A549 treated with CORT108297 at 1 μM for 4 hours (cell line): ENCODE results near the gene LSM11. TPM values are rescaled to one million over a fixed set of nuclear protein-coding genes. Genes with fewer than 3 reads are reported as not detected.

ENCODE experiments used
- total RNA-seq: library from RNA; stranded (reverse); fragments of 200-300 nt; extraction: Qiagen RNA extraction; gene quantifications from 5 replicates; pipeline ENCODE4 v1.2.3, GENCODE V29; 2022

LSM11 gene
- 2.5 to 3.2 TPM (median 2.6 TPM) in 5 replicates for total RNA-seq

GRCh38 chr5:157743163-157744050, at the start of gene LSM11:
Gene LSM11, plus strand, starts transcription at chr5:157743712. Its CDS starts 39 bp downstream, at chr5:157743751.

GRCh38 chr5:157731272-157732129, 12.0 kb upstream of the LSM11 start, which contains the start of gene THG1L:
Gene THG1L, plus strand, starts transcription at chr5:157731420. Its CDS starts 21 bp downstream, at chr5:157731441.

Other genes with a start within 250 kb of the LSM11 start
- 11.4 to 18.4 TPM (median 14.3 TPM) in 5 replicates for gene ADAM19, start 167.9 kb upstream of the LSM11 start, total RNA-seq
- gene SOX30, start 91.3 kb upstream of the LSM11 start, total RNA-seq, result 0.03 to 0.13 TPM (median 0.05 TPM) in 3 of 5 replicates, not detected in the others
- not detected in 5 replicates for gene C5orf52, start 72.2 kb upstream of the LSM11 start, total RNA-seq
- 25.7 to 37.1 TPM (median 27.2 TPM) in 5 replicates for gene THG1L, start 12.3 kb upstream of the LSM11 start, total RNA-seq
- 71.3 to 84.9 TPM (median 81.1 TPM) in 5 replicates for gene CLINT1, start 115.4 kb downstream of the LSM11 start, total RNA-seq